ENCODE measurements around the gene KMT2B.
"Not testable (repeated sequence)": the region's sequence is repeated elsewhere in the genome, so short reads cannot be mapped to it uniquely, and the experiment has no call there.

Gene KMT2B

DNA sequence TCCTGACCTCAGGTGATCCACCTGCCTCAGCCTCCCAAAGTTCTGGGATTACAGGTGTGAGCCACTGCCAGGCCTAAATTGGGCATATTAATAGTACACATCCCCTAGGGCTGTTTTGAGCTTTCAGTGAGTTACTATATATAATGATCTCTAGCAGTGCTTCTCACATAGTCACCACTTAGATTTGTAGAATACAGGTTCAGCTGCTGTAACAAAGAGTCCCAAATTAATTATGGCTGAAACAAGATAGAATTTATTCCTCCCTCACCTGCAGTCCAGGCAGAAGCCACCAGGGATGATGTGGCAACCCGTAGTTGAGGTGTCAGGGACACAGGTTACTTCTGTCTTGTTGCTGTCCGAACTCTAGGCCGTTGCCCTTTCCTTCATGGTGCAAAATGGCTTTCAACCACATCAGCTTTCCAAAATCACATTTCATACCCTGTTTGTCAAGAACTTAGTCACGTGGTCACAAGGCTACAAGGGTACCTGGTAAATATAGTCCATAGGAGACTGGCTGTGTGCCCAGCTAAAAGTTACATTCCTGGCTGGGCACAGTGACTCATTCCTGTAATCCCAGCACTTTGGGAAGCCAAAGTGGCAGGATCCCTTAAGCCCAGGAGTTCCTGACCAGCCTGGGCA is 43.0 kb downstream of the KMT2B start:
- DNase-seq: no peak

DNA sequence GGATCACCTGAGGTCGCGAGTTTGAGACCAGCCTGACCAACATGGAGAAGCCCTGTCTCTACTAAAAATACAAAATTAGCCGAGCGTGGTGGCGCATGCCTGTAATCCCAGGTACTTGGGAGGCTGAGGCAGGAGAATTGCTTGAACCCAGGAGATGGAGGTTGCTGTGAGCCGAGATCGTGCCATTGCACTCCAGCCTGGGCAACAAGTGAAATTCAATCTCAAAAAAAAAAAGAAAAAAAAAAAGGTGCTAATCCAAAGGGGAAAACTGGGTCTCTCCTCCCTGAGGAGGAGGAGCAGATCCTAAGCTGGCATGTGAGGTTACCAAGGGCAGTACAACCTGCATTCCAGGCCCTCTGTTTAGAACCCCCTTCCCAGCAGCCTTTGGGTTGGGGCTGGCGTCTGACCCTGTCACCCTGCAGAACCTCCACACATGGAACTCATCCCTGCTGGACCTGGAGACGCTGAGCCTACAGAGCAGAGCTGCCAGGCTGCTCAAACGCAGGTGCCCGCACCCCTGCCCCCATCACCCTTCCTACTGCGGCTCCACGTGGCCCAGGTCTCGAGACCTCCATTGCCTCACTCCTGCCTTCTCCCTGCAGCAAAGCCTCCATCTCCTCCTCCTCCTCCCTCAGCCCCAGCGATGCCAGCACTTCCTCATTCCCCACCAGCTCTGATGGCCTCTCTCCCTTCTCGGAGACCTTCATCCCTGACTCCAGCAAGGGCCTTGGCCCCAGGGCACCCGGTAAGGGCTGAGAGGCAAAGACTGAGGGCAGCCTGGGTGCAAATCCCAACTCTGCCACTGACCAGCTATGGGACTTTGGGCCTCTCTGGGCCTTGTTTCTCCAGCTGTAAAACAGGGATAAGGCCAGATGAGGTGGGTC is 46.9 kb downstream of the KMT2B start:
- DNase-seq: no peak

DNA sequence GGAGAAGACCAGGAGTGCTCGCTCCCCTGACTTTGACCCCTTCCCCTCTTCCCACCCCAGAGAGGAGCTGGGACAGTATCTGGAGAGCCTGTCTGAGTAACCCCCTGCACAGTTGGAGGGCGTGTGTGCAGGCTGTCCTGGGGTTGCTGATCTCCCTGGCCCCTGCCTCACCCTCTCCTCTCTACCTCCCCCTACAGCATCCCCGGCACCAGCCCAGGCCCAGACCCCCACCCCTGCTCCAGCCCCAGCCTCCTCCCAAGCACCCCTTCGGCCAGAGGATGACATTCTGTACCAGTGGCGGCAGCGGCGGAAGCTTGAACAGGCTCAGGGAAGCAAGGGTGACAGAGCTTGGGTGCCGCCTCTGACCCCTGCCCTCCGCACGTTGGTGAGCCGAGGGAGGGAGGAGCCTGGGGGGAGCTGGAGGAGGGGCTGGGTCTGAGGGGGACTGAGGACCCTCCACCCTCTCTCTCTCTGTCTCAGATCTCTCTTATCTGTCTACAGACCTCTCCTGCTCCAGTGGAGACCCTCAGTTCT is 48.8 kb downstream of the KMT2B start:
- DNase-seq: no peak

- no peak for DNase-seq
Measured at GRCh38 chr19:35767288-35768081, 49.7 kb downstream of the KMT2B start.

DNA sequence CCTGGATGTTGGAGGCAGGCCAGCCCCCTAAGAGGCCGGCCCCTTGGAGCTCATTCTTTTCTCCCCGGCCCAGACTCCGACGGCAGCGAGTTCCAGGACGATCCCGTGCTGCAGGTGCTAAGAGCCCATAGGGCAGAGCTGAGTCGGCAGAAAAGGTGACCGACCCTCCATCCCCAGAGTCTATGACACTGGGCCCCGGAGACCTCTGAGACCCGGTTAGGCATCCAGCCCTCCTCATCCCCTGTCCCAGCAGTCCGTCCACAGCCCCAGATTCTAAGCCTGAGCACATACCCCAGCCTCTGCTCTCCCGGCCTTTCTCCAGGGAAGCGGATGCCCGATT is 50.2 kb downstream of the KMT2B start:
- DNase-seq: no peak

DNA sequence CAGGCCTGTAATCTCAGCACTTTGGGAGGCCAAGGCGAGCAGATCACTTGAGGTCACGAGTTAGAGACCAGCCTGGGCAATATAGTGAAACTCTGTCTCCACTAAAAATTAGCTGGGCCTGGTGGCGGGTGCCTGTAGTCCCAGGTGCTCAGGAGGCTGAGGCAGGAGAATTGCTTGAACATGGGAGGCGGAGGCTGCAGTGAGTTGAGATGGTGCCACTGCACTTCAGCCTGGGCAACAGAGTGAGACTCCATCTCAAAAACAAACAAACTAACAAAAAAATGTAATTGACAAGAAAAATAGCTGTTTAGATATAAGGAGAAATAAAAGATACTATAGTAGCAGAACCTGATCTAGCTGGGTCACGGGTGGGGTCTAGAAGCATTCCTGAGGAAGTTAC is 54.6 kb downstream of the KMT2B start:
- not testable (repeated sequence) for DNase-seq

GRCh38 chr19:35773020-35773806 is 55.4 kb downstream of the KMT2B start:
- no peak for DNase-seq

DNA sequence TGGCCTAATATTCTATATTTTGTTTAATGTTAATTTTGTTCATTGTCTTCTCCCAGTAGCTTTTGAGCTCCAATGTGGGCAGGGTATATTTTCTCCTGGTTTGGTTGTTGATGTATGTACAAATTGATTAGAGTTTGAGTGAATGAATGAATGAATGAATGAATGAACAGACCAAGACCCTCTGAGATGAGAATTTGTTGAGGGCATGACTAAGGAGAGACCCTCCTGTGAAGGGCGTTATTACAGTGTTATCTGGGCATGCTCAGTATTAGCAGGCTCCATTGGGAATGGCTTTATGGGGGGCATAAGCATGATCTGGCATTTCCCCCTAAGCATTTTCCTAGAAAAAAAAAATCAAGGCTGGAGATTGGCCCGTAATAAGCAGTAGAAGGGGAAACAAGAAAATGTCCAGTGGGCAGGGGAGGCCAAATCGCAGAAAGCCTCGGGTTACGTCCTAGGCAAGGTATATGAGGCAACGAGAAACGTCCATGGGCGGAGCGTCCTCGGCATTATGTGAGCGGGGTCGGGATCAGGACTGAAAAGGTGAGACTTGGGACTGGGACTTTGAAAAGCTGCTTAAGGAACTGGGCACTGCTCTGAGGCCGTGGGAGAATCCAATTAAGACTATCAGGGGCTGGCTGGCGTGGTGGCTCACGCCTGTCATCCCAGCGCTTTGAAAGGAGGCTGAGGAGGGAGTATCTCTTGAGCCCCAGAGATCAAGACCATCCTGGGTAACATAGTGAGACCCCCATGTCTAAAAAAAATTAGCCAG is 56.7 kb downstream of the KMT2B start:
- peak; percentile 15 for DNase-seq

GRCh38 chr19:35775046-35775297 is 57.2 kb downstream of the KMT2B start:
- DNase-seq: no peak

GRCh38 chr19:35775298-35776101 is 57.7 kb downstream of the KMT2B start, which contains the start of gene ARHGAP33:
Gene ARHGAP33, plus strand, starts transcription at chr19:35775564. Its CDS starts 95 bp downstream, at chr19:35775659.
- peak; percentile 95 for DNase-seq

DNA sequence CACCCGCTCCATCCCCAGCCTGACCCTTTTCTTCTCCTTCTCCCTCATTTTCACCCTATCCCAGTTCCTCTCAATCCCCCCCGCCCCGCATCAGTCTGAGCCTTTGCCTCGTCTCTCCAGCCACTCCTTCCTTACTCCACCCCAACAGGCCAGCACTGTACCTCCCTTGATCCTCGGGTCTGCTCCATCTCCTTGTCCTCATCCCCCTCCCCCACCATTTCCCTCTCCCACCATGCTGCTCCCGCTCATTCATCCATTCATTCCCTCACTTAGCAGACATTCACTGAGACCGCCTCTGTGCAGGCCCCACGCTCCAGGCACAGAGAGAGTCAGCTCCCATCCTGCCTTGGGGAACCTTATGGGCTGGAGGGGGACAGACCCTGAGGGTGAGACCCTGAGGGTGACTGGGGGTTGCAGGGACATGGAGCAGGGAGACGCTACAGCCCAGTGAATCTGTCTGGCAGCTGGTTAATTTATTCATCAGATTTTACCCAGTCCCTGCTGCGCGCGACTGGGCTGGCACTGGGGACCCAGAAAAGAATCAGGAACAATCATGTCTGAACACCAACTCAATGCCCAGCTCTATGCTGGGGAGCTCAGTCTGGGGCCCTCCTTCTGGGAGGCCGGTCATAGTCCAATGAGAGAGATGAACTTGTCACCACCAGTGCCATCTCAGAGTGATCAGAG is 58.4 kb downstream of the KMT2B start:
- DNase-seq: no peak

DNA sequence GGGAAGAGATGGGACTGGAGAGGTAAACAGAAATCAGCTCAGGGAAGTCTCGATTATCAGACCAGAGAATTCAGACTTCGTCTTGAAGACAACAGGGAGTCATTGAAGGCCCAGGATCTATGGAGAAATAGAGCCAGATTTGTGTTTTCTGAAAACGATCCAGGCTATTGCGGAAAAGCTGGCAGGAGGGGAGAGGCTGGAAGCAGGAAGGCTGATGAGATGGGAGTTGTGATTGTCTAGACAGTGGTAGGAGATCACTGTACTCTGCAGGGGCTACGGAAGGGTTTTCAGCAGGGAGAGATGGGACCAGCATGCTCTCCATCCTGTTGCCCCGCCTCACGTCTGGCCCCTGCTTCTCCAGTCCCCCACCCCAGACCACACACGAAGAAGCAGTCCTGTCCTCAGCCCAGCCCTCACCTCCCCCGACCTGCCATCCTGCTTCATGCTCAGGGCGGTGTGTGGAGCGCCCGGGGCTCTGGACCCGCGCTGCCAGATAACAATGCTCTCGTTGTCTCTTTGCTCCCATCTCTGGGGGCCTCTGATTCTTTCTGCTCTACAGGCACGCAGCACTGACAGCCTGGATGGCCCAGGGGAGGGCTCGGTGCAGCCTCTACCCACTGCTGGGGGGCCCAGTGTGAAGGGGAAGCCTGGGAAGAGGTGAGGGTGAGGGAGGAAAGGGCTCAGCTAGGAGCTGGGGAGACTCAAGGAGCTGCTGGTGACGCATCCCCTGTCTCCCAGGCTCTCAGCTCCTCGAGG is 59.5 kb downstream of the KMT2B start:
- DNase-seq: no peak

DNA sequence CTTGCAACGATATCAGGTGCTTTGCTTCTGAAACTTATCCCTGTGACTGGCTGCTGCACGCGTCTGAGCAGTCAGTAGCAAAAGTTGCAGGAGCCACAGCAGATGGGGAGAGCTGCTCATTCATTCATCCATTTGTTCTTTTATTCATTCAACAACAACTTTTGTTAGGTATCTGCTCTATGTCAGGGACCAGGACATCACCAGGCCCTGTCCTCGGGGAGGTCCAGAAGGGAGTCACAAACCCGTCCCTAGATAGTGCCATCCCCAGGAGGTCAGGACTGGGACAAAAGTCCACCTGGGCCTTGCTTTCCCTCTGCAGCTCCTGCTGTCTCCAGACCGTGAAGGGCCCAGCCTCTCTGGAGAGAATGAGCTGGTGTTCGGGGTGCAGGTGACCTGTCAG is 60.2 kb downstream of the KMT2B start:
- DNase-seq: no peak

DNA sequence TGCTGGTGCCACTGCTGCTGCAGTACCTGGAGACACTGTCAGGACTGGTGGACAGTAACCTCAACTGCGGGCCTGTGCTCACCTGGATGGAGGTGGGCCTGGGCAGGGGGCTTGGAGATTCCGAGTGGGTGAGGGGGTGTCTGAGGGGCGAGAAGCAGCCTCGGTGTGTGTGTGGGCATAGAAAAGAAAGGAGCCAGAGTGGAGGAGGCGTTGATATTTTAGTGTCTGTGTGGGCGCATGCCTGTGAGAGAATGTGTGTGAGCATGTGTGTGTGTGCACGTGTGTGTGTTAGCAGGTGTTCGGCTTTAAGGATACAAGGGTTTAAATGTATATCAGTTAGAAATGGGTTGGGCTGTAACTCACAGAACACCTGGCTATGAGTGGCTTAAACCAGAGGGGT is 61.2 kb downstream of the KMT2B start:
- no peak for DNase-seq

DNA sequence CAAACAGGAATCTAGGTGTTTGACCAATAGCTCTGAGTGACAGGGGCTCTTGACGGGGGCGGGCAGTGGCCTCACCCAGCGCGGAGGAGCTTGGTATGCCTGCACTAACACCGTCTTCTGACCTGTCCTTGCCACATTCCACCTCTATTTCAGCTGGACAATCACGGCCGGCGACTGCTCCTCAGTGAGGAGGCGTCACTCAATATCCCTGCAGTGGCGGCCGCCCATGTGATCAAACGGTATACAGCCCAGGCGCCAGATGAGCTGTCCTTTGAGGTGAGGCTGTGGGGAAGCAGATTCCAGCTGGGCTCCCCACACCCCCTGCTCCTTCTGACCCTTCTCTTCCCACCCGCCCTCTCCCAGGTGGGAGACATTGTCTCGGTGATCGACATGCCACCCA is 62.3 kb downstream of the KMT2B start:
- DNase-seq: no peak

DNA sequence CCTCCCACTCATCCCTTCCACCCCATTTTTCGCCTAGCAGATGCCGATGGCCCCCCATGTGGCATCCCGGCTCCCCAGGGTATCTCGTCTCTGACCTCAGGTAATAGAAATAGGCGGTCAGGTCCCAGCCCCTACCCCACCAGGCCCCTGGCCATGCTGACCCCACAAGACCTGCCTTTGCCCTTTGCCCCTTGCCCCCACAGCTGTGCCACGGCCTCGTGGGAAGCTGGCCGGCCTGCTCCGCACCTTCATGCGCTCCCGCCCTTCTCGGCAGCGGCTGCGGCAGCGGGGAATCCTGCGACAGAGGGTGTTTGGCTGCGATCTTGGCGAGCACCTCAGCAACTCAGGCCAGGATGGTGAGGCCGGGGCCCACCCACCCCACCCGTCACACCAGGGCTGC is 62.9 kb downstream of the KMT2B start:
- no peak for DNase-seq

- DNase-seq: no peak
Measured at GRCh38 chr19:35781650-35782049, 63.8 kb downstream of the KMT2B start.

- DNase-seq: no peak
Measured at GRCh38 chr19:35782589-35782988, 64.8 kb downstream of the KMT2B start.

Measured in DMS153 (cell line).